A673 (cell line): ENCODE measurements around the gene EPHX1. TPM values are rescaled to one million over a fixed set of nuclear protein-coding genes. Genes with fewer than 3 reads are reported as not detected.

Experiments
- BruUV-seq: library from RNA; stranded (reverse); fragments of 400-500 nt; replicated peaks from 2 replicates; lab custom pipeline; 2021; lab: Mats Ljungman, UMichigan
- CTCF ChIA-PET: fragments of 300-600 bp; sonication (Branson Sonifier 250); formaldehyde crosslinking; loops from one replicate; lab custom pipeline; 2022; ENCODE audit warnings: antibody characterized with exemption; lab: Charles Lee
- POLR2A ChIA-PET: fragments of 300-600 bp; sonication (Branson Sonifier 250); formaldehyde crosslinking; loops from one replicate; lab custom pipeline; 2022; ENCODE audit warnings: antibody characterized with exemption; ENCODE audit not compliant: low non-redundant PET; lab: Charles Lee
- DNase-seq: peaks from one replicate; pipeline ENCODE4 v3.0.0-alpha.2; 2015; ENCODE audit warnings: low spot score
- H3K27ac ChIP-seq: fragments of 200-600 bp; sonication (generic); 2 replicates; pipeline ENCODE4 v1.5.1; 2016; ENCODE audit warnings: mixed run types, low read depth, mild to moderate bottlenecking, mixed read lengths, antibody characterized with exemption, low read length; ENCODE audit not compliant: poor library complexity, severe bottlenecking
- H3K27me3 ChIP-seq: fragments of 200-600 bp; sonication (generic); replicated peaks from 2 replicates; pipeline ENCODE4 v1.6.1; 2017; ENCODE audit warnings: mixed run types, low read depth, mild to moderate bottlenecking, mixed read lengths, antibody characterized with exemption, low read length; ENCODE audit not compliant: insufficient read depth, poor library complexity
- H3K36me3 ChIP-seq: fragments of 200-600 bp; sonication (generic); 2 replicates; pipeline ENCODE4 v1.6.1; 2016; ENCODE audit warnings: mixed run types, mild to moderate bottlenecking, mixed read lengths, antibody characterized with exemption, low read length; ENCODE audit not compliant: insufficient read depth, poor library complexity, severe bottlenecking
- H3K4me1 ChIP-seq: fragments of 200-600 bp; sonication (generic); 2 replicates; pipeline ENCODE4 v1.6.1; 2017; ENCODE audit warnings: mixed run types, mild to moderate bottlenecking, mixed read lengths, antibody characterized with exemption, low read length; ENCODE audit not compliant: insufficient read depth, poor library complexity, severe bottlenecking
- H3K4me3 ChIP-seq: fragments of 200-600 bp; sonication (generic); 2 replicates; pipeline ENCODE4 v1.5.1; 2016; ENCODE audit warnings: low read depth, mixed run types, mild to moderate bottlenecking, mixed read lengths, low read length; ENCODE audit not compliant: poor library complexity, severe bottlenecking
- H3K9me3 ChIP-seq: fragments of 200-600 bp; sonication (generic); 2 replicates; pipeline ENCODE4 v1.6.1; 2016; ENCODE audit warnings: mixed run types, low read depth, mild to moderate bottlenecking, mixed read lengths, antibody characterized with exemption, low read length; ENCODE audit not compliant: poor library complexity, severe bottlenecking
- EZH2 ChIP-seq: fragments of 200-600 bp; sonication (generic); IDR thresholded peaks from 2 replicates; pipeline ENCODE4 v1.6.1; 2017; ENCODE audit warnings: borderline replicate concordance, low read depth, mild to moderate bottlenecking, mixed read lengths, antibody characterized with exemption, low read length; ENCODE audit not compliant: poor library complexity, severe bottlenecking
- intact Hi-C: fragments of 100-400 bp; cut with micrococcal nuclease; formaldehyde crosslinking; loops from one replicate; pipeline ENCODE4 v1.10.0; 2022; ENCODE audit not compliant: unreplicated experiment
- total RNA-seq: library from RNA; stranded (reverse); gene quantifications from 2 replicates; pipeline ENCODE4 v1.2.3, GENCODE V29; 2021
- TF ChIP-seq, protein P1 (sequence below): fragments of 300-800, 200-600 bp; sonication (generic); conservative IDR thresholded peaks from 2 replicates; pipeline ENCODE4 v1.5.1; 2017; ENCODE audit warnings: low read depth, mild to moderate bottlenecking, antibody characterized with exemption, low read length, moderate library complexity, mixed read lengths

Gene EPHX1
- total RNA-seq, 1 experiment from 2014 or later: 22.4 TPM

DNA sequence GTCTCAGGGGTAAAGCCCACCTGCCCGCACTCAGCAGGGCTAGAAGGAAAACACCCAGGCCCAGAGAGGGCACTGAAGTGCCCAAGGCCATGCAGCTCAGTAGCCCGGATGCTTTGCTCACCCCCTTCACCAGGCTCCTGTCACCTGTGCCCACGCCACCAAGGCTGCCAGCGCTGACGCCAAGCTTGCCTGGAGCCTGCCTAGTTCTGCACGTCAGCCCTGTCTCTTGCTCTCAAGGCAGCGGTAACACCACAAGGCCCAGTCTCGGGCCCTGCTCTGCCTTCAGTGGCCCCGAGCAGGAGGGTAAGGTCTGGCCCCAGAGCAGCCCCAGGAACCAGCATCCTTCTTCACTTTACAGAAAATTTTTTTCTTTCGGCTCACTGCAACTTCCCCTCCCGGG lies 64.5 kb downstream of the EPHX1 start:
- Histone ChIP-seq H3K9me3 (no peaks in the 10 kb centered on the region), H3K4me3 (no peak overlapping the region), H3K27me3 (no peaks in the 10 kb centered on the region), H3K27ac (no peak overlapping the region), H3K4me1 (no peaks in the 10 kb centered on the region), H3K36me3 (peaks cover 4% of the 10 kb centered on the region)
- BruUV-seq: no TSS peak
- ChIA-PET CTCF (no interaction called here), POLR2A (no interaction called here)
- TF ChIP-seq EZH2: no peak
- TF ChIP-seq, protein P1, sequence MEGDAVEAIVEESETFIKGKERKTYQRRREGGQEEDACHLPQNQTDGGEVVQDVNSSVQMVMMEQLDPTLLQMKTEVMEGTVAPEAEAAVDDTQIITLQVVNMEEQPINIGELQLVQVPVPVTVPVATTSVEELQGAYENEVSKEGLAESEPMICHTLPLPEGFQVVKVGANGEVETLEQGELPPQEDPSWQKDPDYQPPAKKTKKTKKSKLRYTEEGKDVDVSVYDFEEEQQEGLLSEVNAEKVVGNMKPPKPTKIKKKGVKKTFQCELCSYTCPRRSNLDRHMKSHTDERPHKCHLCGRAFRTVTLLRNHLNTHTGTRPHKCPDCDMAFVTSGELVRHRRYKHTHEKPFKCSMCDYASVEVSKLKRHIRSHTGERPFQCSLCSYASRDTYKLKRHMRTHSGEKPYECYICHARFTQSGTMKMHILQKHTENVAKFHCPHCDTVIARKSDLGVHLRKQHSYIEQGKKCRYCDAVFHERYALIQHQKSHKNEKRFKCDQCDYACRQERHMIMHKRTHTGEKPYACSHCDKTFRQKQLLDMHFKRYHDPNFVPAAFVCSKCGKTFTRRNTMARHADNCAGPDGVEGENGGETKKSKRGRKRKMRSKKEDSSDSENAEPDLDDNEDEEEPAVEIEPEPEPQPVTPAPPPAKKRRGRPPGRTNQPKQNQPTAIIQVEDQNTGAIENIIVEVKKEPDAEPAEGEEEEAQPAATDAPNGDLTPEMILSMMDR: no peak
- DNase-seq: no peak
- intact Hi-C loops: no loop called here

DNA sequence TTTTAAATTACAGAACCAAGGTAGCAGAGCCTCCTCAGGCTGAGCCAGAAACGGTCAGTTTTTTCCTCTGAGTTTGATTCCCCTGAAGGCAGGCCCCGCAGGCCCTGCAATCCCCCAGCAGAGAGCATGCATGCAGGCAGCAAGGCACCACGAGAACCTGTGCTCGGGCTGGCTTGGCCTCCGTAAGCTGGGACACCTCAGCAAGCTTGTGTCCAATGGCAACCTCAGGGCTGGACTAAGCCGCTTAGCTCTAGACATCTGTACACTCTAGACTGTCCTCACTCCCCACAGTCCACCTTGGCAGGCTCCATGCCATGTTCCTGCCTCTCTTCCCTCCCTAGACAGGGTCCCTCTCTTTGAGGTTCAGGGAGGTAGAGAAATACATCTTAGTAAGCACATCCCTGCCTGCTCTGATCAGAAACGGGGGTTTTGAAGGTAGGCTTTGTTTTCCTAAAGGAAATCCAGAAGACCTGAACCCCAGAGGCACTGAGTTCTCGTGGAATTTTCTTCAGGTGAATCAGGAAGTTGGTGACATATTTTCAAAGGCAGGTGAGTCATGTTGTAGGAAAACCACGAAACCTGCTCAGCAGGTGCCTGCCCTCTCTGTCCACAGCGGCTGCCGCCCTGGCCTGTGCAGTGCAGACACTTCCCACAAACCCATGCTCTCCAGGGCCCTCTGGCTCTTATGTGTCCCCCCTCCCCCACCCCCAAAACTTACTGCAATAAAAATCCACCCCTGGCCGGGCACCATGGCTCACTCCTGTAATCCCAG lies 65.3 kb downstream of the EPHX1 start:
- BruUV-seq: no TSS peak
- CTCF ChIA-PET: interaction anchor here (0.6 kb wide), 1 partner anchor 111 kb away, joined by 4 read pairs; no protein-coding TSS in a partner anchor
- no peak overlapping the region for H3K4me3 ChIP-seq
- no peaks in the 10 kb centered on the region for H3K9me3 ChIP-seq
- no peak overlapping the region for H3K27ac ChIP-seq
- H3K27me3 ChIP-seq: no peaks in the 10 kb centered on the region
- DNase-seq: no peak
- intact Hi-C loops: no loop called here
- no peaks in the 10 kb centered on the region for H3K4me1 ChIP-seq
- peaks cover 4% of the 10 kb centered on the region for H3K36me3 ChIP-seq
- TF ChIP-seq EZH2: no peak
- TF ChIP-seq, protein P1: no peak
- POLR2A ChIA-PET: no interaction called here

DNA sequence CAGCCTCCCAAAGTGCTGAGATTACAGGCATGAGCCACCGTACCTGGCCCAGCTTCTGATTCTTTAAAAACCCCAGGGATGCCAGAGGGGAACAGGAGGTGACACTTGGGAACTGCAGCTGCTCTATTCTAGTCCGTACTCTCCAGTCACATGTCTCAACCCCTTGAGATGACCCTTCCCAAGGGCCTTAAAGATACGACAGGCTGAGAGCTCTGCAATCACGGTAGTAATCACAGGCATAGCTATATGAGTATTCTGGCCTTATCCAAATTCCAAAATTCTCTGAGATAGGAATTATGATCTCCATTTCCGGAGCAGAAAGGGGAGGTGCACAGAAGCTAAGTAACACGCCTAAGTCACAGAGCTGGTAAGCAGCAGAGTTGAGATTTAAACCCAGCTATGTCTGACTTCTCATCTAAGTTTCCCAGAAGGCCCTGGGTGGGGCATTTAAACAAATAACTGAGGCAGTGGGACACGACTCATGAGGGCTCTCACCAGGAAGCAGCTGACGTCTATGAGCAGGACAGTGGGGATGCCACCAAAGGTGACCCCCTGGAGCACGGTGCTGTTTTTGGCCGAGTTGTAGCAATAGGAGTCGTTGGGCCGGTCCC lies 67.1 kb downstream of the EPHX1 start:
- intact Hi-C loops: no loop called here
- Histone ChIP-seq H3K27me3 (no peaks in the 10 kb centered on the region), H3K4me1 (peaks cover 6% of the 10 kb centered on the region), H3K9me3 (no peaks in the 10 kb centered on the region), H3K36me3 (peaks cover 4% of the 10 kb centered on the region), H3K27ac (no peak overlapping the region), H3K4me3 (no peak overlapping the region)
- DNase-seq: no peak
- POLR2A ChIA-PET: no interaction called here
- BruUV-seq: no TSS peak
- CTCF ChIA-PET: no interaction called here
- TF ChIP-seq, protein P1: no peak
- TF ChIP-seq EZH2: no peak
